H1 (cell line): ENCODE measurements around the gene ADAMTS14. TPM values are rescaled to one million over a fixed set of nuclear protein-coding genes. Genes with fewer than 3 reads are reported as not detected.

Experiments
- CBX8 ChIP-seq: fragments of 300-800, 300-1000 bp; sonication (generic); IDR thresholded peaks from 2 replicates; pipeline ENCODE4 v1.7.1; 2016; ENCODE audit warnings: low read depth, low read length, borderline replicate concordance
- CHD7 ChIP-seq: fragments of 300-600 bp; sonication (generic); IDR thresholded peaks from 2 replicates; pipeline ENCODE4 v1.7.1; 2012; ENCODE audit warnings: low read length, moderate library complexity, mild to moderate bottlenecking, inconsistent platforms; ENCODE audit not compliant: insufficient replicate concordance
- POLR2A ChIP-seq, 2 experiments: IDR thresholded peaks; 1 replicate in 1 of 2; 2 replicates in 1 of 2; pipeline ENCODE4 v1.6.1; 2011; ENCODE audit warnings: low read depth in 2 of 2, low read length in 2 of 2, mild to moderate bottlenecking in 2 of 2; ENCODE audit errors: control extremely low read depth in 1 of 2
- POLR2AphosphoS5 ChIP-seq: IDR thresholded peaks from 2 replicates; pipeline ENCODE4 v1.6.1; 2011; ENCODE audit warnings: low read depth, low read length
- RBBP5 ChIP-seq: IDR thresholded peaks from 2 replicates; pipeline ENCODE4 v1.7.1; 2012; ENCODE audit warnings: low read depth, mild to moderate bottlenecking, inconsistent platforms, low read length, moderate library complexity, borderline replicate concordance
- RNF2 ChIP-seq: fragments of 200-900, 300-1000 bp; sonication (generic); IDR thresholded peaks from 2 replicates; pipeline ENCODE4 v1.7.1; 2016; ENCODE audit warnings: borderline replicate concordance, low read depth, mild to moderate bottlenecking, antibody characterized with exemption, low read length; ENCODE audit not compliant: poor library complexity, severe bottlenecking; ENCODE audit errors: missing control alignments
- polyA plus RNA-seq, 7 experiments: library from polyadenylated mRNA; depleted of rRNA in 3 of 7; stranded (reverse) in 5 of 7; unstranded in 2 of 7; fragments of >200 nt in 5 of 7; fragments of 200-250 nt in 2 of 7; gene quantifications; 1 replicate in 5 of 7; 2 replicates in 1 of 7; 4 replicates in 1 of 7; pipeline versions ENCODE4 v1.2.1 to v1.2.3, GENCODE V29; 2011 to 2013; ENCODE audit warnings: missing spikeins in 2 of 7, mixed read lengths in 2 of 7
- total RNA-seq: library from RNA; stranded (reverse); fragmentation: NEBNext Ultra II Directional; extraction: Animal tissue kit (Norgen Biotek cat#: 25700); gene quantifications from 2 replicates; pipeline ENCODE4 v1.2.1, GENCODE V29; 2021

The ADAMTS14 gene
- total and polyA plus RNA-seq, 2 of the 8 experiments (the other 6 are each of a cell fraction or from before 2014, with no cell fraction given), result 2.0 to 2.3 TPM

GRCh38 chr10:70777063-70777875, 105.0 kb downstream of the ADAMTS14 start (continued):
- TF ChIP-seq RBBP5 (no peak), CHD7 (no peak), CBX8 (no peak), POLR2A (IDR thresholded peaks at IDR 0.05; ENCODE audit: control extremely low read depth in 1 of 2, low read depth in 2 of 2, low read length in 2 of 2) (no peak), RNF2 (no peak), POLR2AphosphoS5 (no peak)
